Measurements from ENCODE around the gene CCNY.
A peak's percentile ranks its signal among the peaks of the same experiment; 100 is the strongest.

The CCNY gene

GRCh38 chr10:35506741-35507140 lies 170.4 kb downstream of the CCNY start:
- H3K4me3 ChIP-seq (ENCODE audit: low read depth, low read length), result no peak overlapping the region
- no peak for DNase-seq (ENCODE audit: low read depth)
- TF ChIP-seq CTCF (conservative IDR thresholded peaks at IDR 0.05; ENCODE audit: low read depth, low read length), result no peak

GRCh38 chr10:35507519-35508109 lies 171.3 kb downstream of the CCNY start:
- DNase-seq (ENCODE audit: low read depth), result no peak
- no peak overlapping the region for H3K4me3 ChIP-seq (ENCODE audit: low read depth, low read length)
- no peak for TF ChIP-seq CTCF (conservative IDR thresholded peaks at IDR 0.05; ENCODE audit: low read depth, low read length)

- no peak overlapping the region for H3K4me3 ChIP-seq (ENCODE audit: low read depth, low read length)
- DNase-seq (ENCODE audit: low read depth), result no peak
- TF ChIP-seq CTCF (conservative IDR thresholded peaks at IDR 0.05; ENCODE audit: low read depth, low read length), result no peak
Observed at GRCh38 chr10:35508647-35509046, 172.3 kb downstream of the CCNY start.

GRCh38 chr10:35510891-35511290 lies 174.6 kb downstream of the CCNY start:
- no peak for TF ChIP-seq CTCF (conservative IDR thresholded peaks at IDR 0.05; ENCODE audit: low read depth, low read length)

GRCh38 chr10:35511647-35512046 lies 175.3 kb downstream of the CCNY start:
- DNase-seq (ENCODE audit: low read depth), result no peak
- TF ChIP-seq CTCF (conservative IDR thresholded peaks at IDR 0.05; ENCODE audit: low read depth, low read length), result no peak
- H3K4me3 ChIP-seq (ENCODE audit: low read depth, low read length), result no peak overlapping the region

More at GRCh38 chr10:35510891-35511290, 174.6 kb downstream of the CCNY start:
- no peak overlapping the region for H3K4me3 ChIP-seq (ENCODE audit: low read depth, low read length)
- no peak for DNase-seq (ENCODE audit: low read depth)

- TF ChIP-seq CTCF (conservative IDR thresholded peaks at IDR 0.05; ENCODE audit: low read depth, low read length), result no peak
- DNase-seq (ENCODE audit: low read depth), result peak; percentile 48
- no peak overlapping the region for H3K4me3 ChIP-seq (ENCODE audit: low read depth, low read length)
Observed at GRCh38 chr10:35516102-35516670, 179.9 kb downstream of the CCNY start.

Measured in choroid plexus epithelial cell (primary cell).